OCI-LY7 (cell line): Measurements from ENCODE around the gene CEP170. TPM values are rescaled to one million over a fixed set of nuclear protein-coding genes. Genes with fewer than 3 reads are reported as not detected.

Experiments
- BruUV-seq: library from RNA; stranded (reverse); fragments of 400-500 nt; replicated peaks from 2 replicates; lab custom pipeline; 2021; lab: Mats Ljungman, UMichigan
- CTCF ChIA-PET: fragments of 300-600 bp; sonication (Branson Sonifier 250); formaldehyde crosslinking; loops from one replicate; lab custom pipeline; 2022; ENCODE audit warnings: antibody characterized with exemption; ENCODE audit not compliant: unreplicated experiment; lab: Charles Lee
- POLR2A ChIA-PET: fragments of 300-600 bp; sonication (Branson Sonifier 250); formaldehyde crosslinking; loops from one replicate; lab custom pipeline; 2022; ENCODE audit warnings: antibody characterized with exemption; lab: Charles Lee
- DNase-seq: peaks from one replicate; pipeline ENCODE4 v3.0.0-alpha.2; 2015; ENCODE audit warnings: low spot score
- H2AFZ ChIP-seq: fragments of 200-600 bp; sonication (generic), shearing (Covaris generic); 2 replicates; pipeline ENCODE4 v1.6.1; 2014; ENCODE audit warnings: mild to moderate bottlenecking, antibody characterized with exemption, low read length, moderate library complexity
- H3K27ac ChIP-seq: fragments of 200-600 bp; sonication (generic); 2 replicates; pipeline ENCODE4 v1.5.1; 2014; ENCODE audit warnings: mixed run types, low read depth, mild to moderate bottlenecking, moderate library complexity, low read length, inconsistent platforms; ENCODE audit not compliant: poor library complexity, severe bottlenecking
- H3K36me3 ChIP-seq: fragments of 200-600 bp; sonication (generic); 2 replicates; pipeline ENCODE4 v1.6.1; 2014; ENCODE audit warnings: mild to moderate bottlenecking, antibody characterized with exemption, low read length, moderate library complexity, mixed read lengths; ENCODE audit not compliant: insufficient read depth
- H3K4me1 ChIP-seq: fragments of 200-600 bp; sonication (generic); 2 replicates; pipeline ENCODE4 v1.5.1; 2014; ENCODE audit warnings: mild to moderate bottlenecking, low read length; ENCODE audit not compliant: insufficient read depth, poor library complexity, severe bottlenecking
- H3K4me2 ChIP-seq: fragments of 200-600 bp; sonication (generic); 2 replicates; pipeline ENCODE4 v1.6.1; 2014; ENCODE audit warnings: mild to moderate bottlenecking, low read length
- H3K4me3 ChIP-seq: fragments of 200-600 bp; sonication (generic); 2 replicates; pipeline ENCODE4 v1.5.1; 2014; ENCODE audit warnings: mild to moderate bottlenecking, low read depth, low read length; ENCODE audit not compliant: poor library complexity, severe bottlenecking
- H3K79me2 ChIP-seq: fragments of 200-600 bp; sonication (generic); 2 replicates; pipeline ENCODE4 v1.6.1; 2016; ENCODE audit warnings: low read depth, mild to moderate bottlenecking, low read length, moderate library complexity, mixed read lengths; ENCODE audit not compliant: insufficient read depth
- H3K9me2 ChIP-seq: fragments of 200-600 bp; sonication (generic); 2 replicates; pipeline ENCODE4 v1.6.1; 2016; ENCODE audit warnings: mild to moderate bottlenecking, low read length, mixed read lengths; ENCODE audit not compliant: insufficient read depth
- H3K9me3 ChIP-seq: fragments of 200-600 bp; sonication (generic); 2 replicates; pipeline ENCODE4 v1.6.1; 2014; ENCODE audit warnings: mild to moderate bottlenecking, mixed run types, low read length, mixed read lengths
- H4K20me1 ChIP-seq: fragments of 200-600 bp; sonication (generic); 2 replicates; pipeline ENCODE4 v1.6.1; 2014; ENCODE audit warnings: mild to moderate bottlenecking, antibody characterized with exemption, low read length, moderate library complexity, mixed read lengths; ENCODE audit not compliant: insufficient read depth
- EZH2phosphoT487 ChIP-seq: fragments of 200-600 bp; sonication (generic); IDR thresholded peaks from 2 replicates; pipeline ENCODE4 v1.6.1; 2018; ENCODE audit warnings: low read depth, borderline replicate concordance, mild to moderate bottlenecking, mixed run types, antibody characterized with exemption, low read length, moderate library complexity, mixed read lengths
- intact Hi-C: fragments of 100-400 bp; cut with micrococcal nuclease; formaldehyde crosslinking; loops from one replicate; pipeline ENCODE4 v1.10.0; 2022; ENCODE audit not compliant: unreplicated experiment
- total RNA-seq, 2 experiments: library from RNA; depleted of rRNA in 1 of 2; stranded (reverse); fragments of >200 nt in 1 of 2; shearing (Covaris generic) in 1 of 2; gene quantifications; 2 replicates each; pipeline ENCODE4 v1.2.3, GENCODE V29; 2014 to 2022
- TF ChIP-seq, protein P1 (sequence below): fragments of 200-600 bp; sonication (generic); conservative IDR thresholded peaks from 2 replicates; pipeline ENCODE4 v1.5.1; 2014; ENCODE audit warnings: mild to moderate bottlenecking, antibody characterized with exemption, low read length, moderate library complexity, mixed read lengths

CEP170 gene
- total RNA-seq, 2 experiments from 2014 or later, result 57.6 to 85.4 TPM

DNA sequence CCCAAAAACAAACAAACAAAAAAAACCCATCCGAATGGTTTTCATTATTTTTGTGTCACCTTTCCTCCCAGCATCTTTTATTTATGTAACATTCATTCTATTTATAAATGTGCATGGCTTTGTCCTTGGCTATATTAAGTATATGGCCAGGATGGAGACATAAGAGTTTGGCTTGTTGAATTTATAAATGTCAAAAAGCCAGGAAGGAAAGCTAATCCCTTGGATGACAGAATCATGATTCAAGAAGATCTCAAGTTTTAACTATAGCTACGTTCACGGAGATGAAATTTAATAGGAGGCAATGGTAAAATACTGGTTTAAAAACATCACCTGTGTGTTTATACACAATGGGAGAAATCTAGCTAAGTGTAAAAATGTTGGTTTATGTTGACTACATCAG lies 5.0 kb downstream of the CEP170 start:
- Histone ChIP-seq H3K4me3 (no peak overlapping the region), H3K27ac (no peak overlapping the region), H3K79me2 (peaks cover 94% of the 10 kb centered on the region), H4K20me1 (peaks cover 37% of the 10 kb centered on the region), H3K4me2 (no peak overlapping the region), H3K4me1 (peaks cover 49% of the 10 kb centered on the region), H3K9me2 (no peaks in the 10 kb centered on the region), H3K9me3 (no peaks in the 10 kb centered on the region), H3K36me3 (0 out of 2 replicates have a peak, but pooled peaks cover 4% of the 10 kb centered on the region), H2AFZ (no peak overlapping the region)
- intact Hi-C loops, result no loop called here
- no TSS peak for BruUV-seq
- CTCF ChIA-PET, result no interaction called here
- no peak for DNase-seq
- POLR2A ChIA-PET, result interaction anchor here (0.6 to 0.9 kb wide), 3 partner anchors 10 to 15 kb away, joined by 3 to 5 read pairs (median 3); no protein-coding TSS in a partner anchor
- TF ChIP-seq, protein P1, sequence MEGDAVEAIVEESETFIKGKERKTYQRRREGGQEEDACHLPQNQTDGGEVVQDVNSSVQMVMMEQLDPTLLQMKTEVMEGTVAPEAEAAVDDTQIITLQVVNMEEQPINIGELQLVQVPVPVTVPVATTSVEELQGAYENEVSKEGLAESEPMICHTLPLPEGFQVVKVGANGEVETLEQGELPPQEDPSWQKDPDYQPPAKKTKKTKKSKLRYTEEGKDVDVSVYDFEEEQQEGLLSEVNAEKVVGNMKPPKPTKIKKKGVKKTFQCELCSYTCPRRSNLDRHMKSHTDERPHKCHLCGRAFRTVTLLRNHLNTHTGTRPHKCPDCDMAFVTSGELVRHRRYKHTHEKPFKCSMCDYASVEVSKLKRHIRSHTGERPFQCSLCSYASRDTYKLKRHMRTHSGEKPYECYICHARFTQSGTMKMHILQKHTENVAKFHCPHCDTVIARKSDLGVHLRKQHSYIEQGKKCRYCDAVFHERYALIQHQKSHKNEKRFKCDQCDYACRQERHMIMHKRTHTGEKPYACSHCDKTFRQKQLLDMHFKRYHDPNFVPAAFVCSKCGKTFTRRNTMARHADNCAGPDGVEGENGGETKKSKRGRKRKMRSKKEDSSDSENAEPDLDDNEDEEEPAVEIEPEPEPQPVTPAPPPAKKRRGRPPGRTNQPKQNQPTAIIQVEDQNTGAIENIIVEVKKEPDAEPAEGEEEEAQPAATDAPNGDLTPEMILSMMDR, result no peak
- no peak for TF ChIP-seq EZH2phosphoT487

DNA sequence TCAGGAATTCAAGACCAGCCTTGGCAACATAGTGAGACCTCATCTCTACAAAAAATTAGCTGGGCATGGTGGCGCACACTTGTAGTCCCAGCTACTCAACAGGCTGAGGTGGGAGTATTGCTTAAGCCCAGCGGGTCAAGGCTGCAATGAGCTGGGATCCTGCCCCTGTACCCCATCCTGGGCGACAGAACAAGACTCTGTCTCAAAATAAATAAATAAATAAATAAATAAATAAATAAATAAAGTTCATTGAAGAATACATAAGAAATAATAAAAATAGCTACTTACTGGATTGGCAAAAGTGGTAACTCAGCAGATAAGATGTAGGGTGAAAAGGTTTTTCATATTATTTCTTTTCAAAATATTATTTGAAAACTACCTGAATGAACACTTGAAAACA lies 5.9 kb downstream of the CEP170 start:
- ChIA-PET CTCF (no interaction called here), POLR2A (interaction anchor here (0.8 to 1.0 kb wide), 2 partner anchors 15 to 16 kb away, joined by 3 read pairs; no protein-coding TSS in a partner anchor)
- TF ChIP-seq EZH2phosphoT487, result no peak
- TF ChIP-seq, protein P1, result no peak
- no peak overlapping the region for H2AFZ ChIP-seq
- DNase-seq, result no peak
- no peak overlapping the region for H3K4me2 ChIP-seq
- no peak overlapping the region for H3K27ac ChIP-seq
- peaks cover 58% of the 10 kb centered on the region for H3K4me1 ChIP-seq
- no peak overlapping the region for H3K4me3 ChIP-seq
- intact Hi-C loops, result no loop called here
- H3K9me3 ChIP-seq, result no peaks in the 10 kb centered on the region
- no peaks in the 10 kb centered on the region for H3K9me2 ChIP-seq
- peaks cover 99% of the 10 kb centered on the region for H3K79me2 ChIP-seq
- H4K20me1 ChIP-seq, result peaks cover 37% of the 10 kb centered on the region
- no TSS peak for BruUV-seq
- H3K36me3 ChIP-seq, result 0 out of 2 replicates have a peak, but pooled peaks cover 6% of the 10 kb centered on the region

DNA sequence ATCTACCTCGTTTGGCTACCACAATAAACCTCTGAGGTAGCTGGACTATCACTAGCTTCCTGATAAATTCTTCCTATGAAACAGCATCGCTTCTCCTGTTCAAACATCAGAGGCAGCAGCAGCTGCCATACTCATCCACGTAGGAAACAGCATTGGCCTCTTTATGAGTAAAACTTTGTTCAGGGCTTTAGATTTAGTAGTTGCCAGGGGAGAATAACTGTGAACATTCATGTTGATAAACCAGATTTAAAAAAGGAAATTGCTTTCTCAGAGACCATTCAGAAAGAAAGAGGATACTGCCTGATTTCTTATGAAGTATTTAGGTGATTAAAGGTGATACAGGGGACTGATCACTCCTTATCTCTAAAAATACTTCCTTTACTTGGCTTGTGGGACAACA lies 7.2 kb downstream of the CEP170 start:
- intact Hi-C loops, result no loop called here

More for the DNA sequence above, 7.2 kb downstream of the CEP170 start:
- H3K27ac ChIP-seq, result no peak overlapping the region
- TF ChIP-seq, protein P1, result no peak
- TF ChIP-seq EZH2phosphoT487, result no peak
- no peak overlapping the region; the same call in 1 of the 2 replicates for H3K4me2 ChIP-seq
- no TSS peak for BruUV-seq
- H3K9me2 ChIP-seq, result no peaks in the 10 kb centered on the region
- peaks cover 13% of the 10 kb centered on the region; the same call in 1 of the 2 replicates for H3K36me3 ChIP-seq
- no peak for DNase-seq
- no peak overlapping the region for H3K4me3 ChIP-seq
- peaks cover 99% of the 10 kb centered on the region for H3K79me2 ChIP-seq
- POLR2A ChIA-PET, result interaction anchor here (1.1 kb wide), 1 partner anchor 9 kb away, joined by 4 read pairs; no protein-coding TSS in a partner anchor
- no peaks in the 10 kb centered on the region for H3K9me3 ChIP-seq
- peaks cover 30% of the 10 kb centered on the region for H4K20me1 ChIP-seq
- no peak overlapping the region for H2AFZ ChIP-seq
- H3K4me1 ChIP-seq, result peaks cover 57% of the 10 kb centered on the region
- CTCF ChIA-PET, result no interaction called here
